Raji (cell line): ENCODE measurements around the gene NRARP.

Experiments used
- POLR2A ChIP-seq: IDR thresholded peaks from 2 replicates; pipeline ENCODE4 v1.6.1; 2011; ENCODE audit warnings: low read depth, low read length, control low read depth; ENCODE audit not compliant: insufficient read depth

Gene NRARP

GRCh38 chr9:137306066-137306849 lies 4.2 kb upstream of the NRARP start:
- no peak for TF ChIP-seq POLR2A

GRCh38 chr9:137305798-137306065 lies 3.7 kb upstream of the NRARP start:
- TF ChIP-seq POLR2A = no peak

- no peak for TF ChIP-seq POLR2A
Observed at GRCh38 chr9:137305060-137305797, 3.2 kb upstream of the NRARP start.

- no peak for TF ChIP-seq POLR2A
Observed at GRCh38 chr9:137304383-137305059, 2.5 kb upstream of the NRARP start.

GRCh38 chr9:137303893-137304382 lies 1.9 kb upstream of the NRARP start:
- no peak for TF ChIP-seq POLR2A

- no peak for TF ChIP-seq POLR2A
Observed at GRCh38 chr9:137303151-137303892, 1.3 kb upstream of the NRARP start.

- no peak for TF ChIP-seq POLR2A
Observed at GRCh38 chr9:137302449-137303150, 529 bp upstream of the NRARP start.

GRCh38 chr9:137301081-137301947 lies 757 bp downstream of the NRARP start:
- no peak for TF ChIP-seq POLR2A

- TF ChIP-seq POLR2A = no peak
Observed at GRCh38 chr9:137300567-137301080, 1.4 kb downstream of the NRARP start.

- no peak for TF ChIP-seq POLR2A
Observed at GRCh38 chr9:137299938-137300337, 2.1 kb downstream of the NRARP start.

- TF ChIP-seq POLR2A = no peak
Observed at GRCh38 chr9:137299203-137299565, 2.9 kb downstream of the NRARP start.

- TF ChIP-seq POLR2A = no peak
Observed at GRCh38 chr9:137298401-137299202, 3.5 kb downstream of the NRARP start.

GRCh38 chr9:137297966-137298365 lies 4.1 kb downstream of the NRARP start:
- TF ChIP-seq POLR2A = no peak
